HL-60/S4 treated with phorbol 12-myristate 13-acetate at 8.2 ng/mL for 4 days and 3 days (cell line): ENCODE data around the gene GMPR.
"Not testable (repeated sequence)": the region's sequence is repeated elsewhere in the genome, so short reads cannot be mapped to it uniquely, and the experiment has no call there.

ENCODE experiments used
- in situ Hi-C: fragments of 300-500 bp; cut with MboI; formaldehyde crosslinking; loops from 2 replicates; pipeline ENCODE4 v1.15.0; 2022; ENCODE audit warnings: low sequenced_read_pairs

Gene GMPR

DNA sequence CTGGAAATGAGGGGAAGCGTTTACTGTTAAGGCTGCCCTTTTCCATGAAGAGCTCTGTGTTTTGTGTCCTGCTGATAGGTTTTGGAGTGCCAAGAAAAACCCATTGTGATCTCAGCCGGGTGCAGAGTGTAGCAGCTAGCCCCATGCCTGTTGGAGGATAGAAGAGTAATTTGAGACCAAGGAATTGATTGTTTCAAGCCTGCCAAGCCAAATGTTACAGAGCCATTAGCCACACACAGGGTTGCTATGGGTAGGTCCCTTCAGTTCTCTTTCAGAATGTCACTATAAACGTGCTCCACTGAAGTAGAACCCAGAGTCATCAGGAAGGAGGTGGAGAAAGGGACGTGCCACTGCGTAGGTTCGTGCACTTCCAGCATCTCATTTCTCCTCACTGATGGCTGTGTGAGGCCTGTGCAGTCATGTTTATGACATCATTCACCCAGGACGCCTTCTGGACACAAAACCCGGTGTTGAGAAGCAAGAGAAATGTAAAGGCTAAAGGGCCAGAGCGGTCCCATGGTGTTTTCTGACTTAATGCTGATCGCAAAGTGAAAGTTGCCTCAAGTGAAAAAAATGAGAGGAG, 6.6 kb downstream of the GMPR start:
- in situ Hi-C loops: no loop called here

GRCh38 chr6:16248271-16248853, 10.0 kb downstream of the GMPR start:
- in situ Hi-C loops: no loop called here

GRCh38 chr6:16249971-16250370, 11.6 kb downstream of the GMPR start:
- in situ Hi-C loops: no loop called here

GRCh38 chr6:16251706-16252105, 13.3 kb downstream of the GMPR start:
- in situ Hi-C loops: no loop called here

GRCh38 chr6:16252686-16253299, 14.4 kb downstream of the GMPR start:
- in situ Hi-C loops: no loop called here

DNA sequence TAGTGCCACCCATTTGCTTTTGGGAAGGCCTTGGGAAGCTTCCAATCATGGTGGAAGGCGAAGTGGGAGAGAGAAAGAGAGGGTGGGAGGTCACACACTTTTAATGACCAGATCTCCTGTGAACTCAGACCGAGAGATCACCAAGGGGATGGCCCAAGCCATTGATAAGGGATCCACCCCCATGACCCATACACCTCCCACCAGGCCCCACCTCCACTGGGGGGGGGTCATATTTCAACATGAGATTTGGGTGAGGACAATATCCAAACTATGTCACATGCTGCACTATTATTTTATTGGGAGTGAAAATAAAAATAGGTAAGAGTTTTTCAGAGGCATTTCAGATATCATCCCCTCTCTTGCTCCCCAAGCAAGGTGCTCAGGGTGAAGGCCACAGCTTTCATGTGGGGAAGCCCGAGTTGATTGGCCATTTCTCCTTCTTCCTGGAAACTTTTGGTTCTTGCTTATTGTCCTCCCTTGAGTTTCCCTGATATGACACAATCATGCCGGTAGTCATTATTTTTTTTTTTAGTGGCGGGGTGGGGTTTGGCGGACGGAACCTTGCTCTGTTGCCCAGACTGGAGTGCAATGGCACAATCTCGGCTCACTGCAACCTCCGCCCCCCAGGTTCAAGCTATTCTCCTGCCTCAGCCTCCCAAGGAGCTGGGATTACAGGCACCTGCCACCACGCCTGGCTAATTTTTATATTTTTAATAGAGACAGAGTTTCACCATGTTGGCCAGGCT, 15.2 kb downstream of the GMPR start:
- in situ Hi-C loops: no loop called here

DNA sequence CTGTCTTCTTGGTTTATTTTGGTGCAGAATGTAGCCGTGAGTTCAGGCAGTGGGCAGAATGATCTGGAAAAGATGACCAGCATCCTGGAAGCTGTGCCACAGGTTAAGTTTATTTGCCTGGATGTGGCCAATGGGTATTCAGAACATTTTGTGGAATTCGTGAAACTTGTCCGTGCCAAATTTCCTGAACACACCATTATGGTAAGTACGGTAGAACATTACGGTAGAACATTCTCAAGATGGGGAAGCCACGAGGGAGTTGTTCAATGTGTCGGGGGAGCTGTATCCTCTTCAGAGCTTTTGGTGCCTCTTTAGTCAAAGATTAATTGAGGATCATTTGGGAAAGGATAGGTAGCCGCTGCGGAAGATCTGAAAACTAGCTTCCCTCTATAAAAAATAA, 16.1 kb downstream of the GMPR start:
- in situ Hi-C loops: no loop called here

- in situ Hi-C loops: no loop called here
Measured at GRCh38 chr6:16256781-16257180, 18.4 kb downstream of the GMPR start.

GRCh38 chr6:16257999-16258708, 19.8 kb downstream of the GMPR start:
- in situ Hi-C loops: no loop called here

DNA sequence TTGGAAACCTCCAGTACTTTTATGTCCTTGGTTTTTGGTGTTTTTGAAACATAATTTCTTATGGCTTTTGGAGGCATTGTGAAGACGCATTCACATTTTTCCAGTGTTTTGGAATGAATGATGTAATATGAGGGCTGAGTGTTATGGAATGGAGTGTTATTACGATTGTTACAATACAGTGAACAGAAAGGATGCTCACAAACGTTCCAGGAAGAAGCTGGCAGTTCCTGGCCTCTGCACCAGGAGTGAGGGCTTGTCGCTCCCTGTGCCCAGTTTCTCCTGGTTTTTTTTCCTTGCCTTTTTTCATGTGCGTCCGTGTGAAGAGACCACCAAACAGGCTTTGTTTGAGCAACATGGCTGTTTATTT, 20.3 kb downstream of the GMPR start:
- in situ Hi-C loops: no loop called here

- in situ Hi-C loops: not testable (repeated sequence)
Measured at GRCh38 chr6:16259604-16260003, 21.2 kb downstream of the GMPR start.

DNA sequence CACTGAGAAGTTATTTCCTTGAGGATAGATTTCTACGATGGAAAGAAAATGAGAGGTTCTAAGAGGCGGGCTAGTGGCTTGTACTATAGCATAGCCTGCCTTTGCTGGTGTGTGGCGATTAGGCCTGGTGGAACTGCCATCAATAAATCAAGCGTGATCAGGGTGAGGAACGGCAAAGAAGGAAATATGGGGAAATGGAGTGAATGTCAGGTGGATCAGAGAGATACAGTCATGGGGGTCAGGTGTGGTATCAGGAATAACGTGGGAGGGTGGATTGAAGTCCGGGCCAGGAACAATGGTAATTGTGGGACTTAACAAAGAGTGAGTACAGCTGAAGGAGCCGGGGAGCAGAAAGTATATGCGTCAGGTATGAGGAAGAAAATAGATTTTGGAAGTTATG, 22.2 kb downstream of the GMPR start:
- in situ Hi-C loops: not testable (repeated sequence)

- in situ Hi-C loops: not testable (repeated sequence)
Measured at GRCh38 chr6:16262773-16263172, 24.4 kb downstream of the GMPR start.

- in situ Hi-C loops: not testable (repeated sequence)
Measured at GRCh38 chr6:16263464-16264099, 25.2 kb downstream of the GMPR start.

GRCh38 chr6:16264785-16265184, 26.4 kb downstream of the GMPR start:
- in situ Hi-C loops: no loop called here

DNA sequence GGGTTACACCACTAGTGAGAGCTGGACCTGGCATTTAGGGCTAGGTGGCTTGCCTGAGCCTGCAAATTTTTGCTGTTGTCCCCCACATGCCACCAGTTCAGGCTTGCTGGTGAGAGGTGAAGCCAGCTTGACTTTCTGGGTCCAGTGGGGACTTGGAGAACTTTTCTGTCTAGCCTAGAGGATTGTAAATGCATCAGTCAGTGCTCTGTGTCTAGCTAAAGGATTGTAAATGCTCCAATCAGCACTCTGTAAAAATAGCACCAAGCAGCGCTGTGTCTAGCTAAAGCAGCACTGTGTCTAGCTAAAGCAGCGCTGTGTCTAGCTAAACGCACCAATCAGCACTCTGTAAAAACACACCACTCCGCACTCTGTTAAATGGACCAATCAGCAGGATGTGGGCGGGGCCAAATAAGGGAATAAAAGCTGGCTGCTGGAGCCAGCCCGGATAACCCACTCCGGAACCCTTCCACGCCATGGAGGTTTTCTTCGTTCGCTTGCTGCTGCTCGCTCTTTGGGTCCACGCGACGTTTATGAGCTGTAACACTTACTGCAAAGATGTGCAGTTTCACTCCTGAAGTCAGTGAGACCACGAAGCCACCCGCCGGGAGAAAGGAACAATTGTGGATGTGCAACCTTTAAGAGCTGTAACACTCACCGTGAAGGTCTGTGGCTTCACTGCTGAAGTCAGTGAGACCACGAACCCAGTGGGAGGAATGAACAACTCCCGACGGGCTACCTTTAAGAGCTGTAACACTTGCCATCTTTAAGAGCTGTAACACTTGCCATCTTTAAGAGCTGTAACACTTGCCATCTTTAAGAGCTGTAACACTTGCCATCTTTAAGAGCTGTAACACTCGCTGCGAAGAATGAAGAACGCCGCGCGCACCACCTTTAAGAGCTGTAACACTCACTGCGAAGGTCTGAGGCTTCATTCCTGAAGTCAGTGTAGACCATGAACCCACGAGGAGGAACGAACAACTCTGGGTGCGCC, 27.3 kb downstream of the GMPR start:
- in situ Hi-C loops: no loop called here

DNA sequence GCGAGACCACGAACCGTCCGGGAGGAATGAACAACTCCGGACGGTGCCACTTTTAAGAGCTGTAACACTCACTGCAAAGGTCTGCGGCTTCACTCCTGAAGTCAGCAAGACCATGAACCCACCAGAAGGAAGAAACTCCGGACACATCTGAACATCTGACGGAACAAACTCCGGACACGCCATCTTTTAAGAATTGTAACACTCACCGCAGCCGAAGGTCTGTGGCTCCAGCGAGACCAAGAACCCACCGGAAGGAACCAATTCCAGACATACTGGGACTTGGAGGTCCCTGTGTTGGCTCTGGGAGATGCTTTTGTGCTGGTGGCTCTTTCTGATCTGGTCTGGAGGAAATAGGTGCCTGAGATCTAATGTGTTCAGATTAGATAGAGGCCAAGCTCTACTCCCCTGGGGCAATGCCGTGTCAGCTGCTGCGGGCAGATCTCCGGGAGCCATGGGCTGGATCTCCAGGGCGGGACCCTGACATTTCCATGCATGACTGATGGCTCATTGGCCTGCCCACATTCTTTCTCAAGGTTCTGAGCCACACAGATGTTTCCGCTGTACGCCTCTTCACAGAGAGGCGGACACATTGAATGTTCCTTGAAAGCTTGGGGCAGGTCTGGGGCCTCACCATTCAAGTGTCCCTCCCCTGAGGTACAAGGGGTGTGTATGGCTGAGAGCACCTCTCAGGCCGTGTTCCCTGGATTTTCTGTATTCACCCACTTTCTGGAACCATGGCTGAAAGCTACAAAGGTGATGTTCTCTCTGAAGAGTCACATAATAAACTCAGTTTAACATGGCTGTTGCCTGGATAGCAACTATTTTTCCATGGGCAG, 29.3 kb downstream of the GMPR start:
- in situ Hi-C loops: no loop called here

- in situ Hi-C loops: not testable (repeated sequence)
Measured at GRCh38 chr6:16269442-16270070, 31.2 kb downstream of the GMPR start.
